SK-N-SH treated with all-trans-retinoic acid at 6 μM for 48 hours (cell line): ENCODE data around the gene ITM2B.

Source experiments
- ARNTL ChIP-seq: fragments of 450-650 bp; formaldehyde crosslinking; IDR thresholded peaks from 2 replicates; pipeline ENCODE4 v1.5.0; 2020; ENCODE audit warnings: low read depth, mild to moderate bottlenecking, moderate library complexity, borderline replicate concordance
- BACH2 ChIP-seq: fragments of 250-450 bp; sonication (Bioruptor Pico); IDR thresholded peaks from 2 replicates; pipeline ENCODE4 v1.9.0; 2021; ENCODE audit warnings: mild to moderate bottlenecking, borderline replicate concordance
- OSR1 ChIP-seq: fragments of 250-450 bp; sonication (Bioruptor Pico); IDR thresholded peaks from 2 replicates; pipeline ENCODE4 v1.8.0; 2022; ENCODE audit warnings: moderate library complexity, mild to moderate bottlenecking, inconsistent platforms
- RARB ChIP-seq: fragments of 250-450 bp; sonication (Bioruptor Pico); IDR thresholded peaks from 2 replicates; pipeline ENCODE4 v1.8.0; 2021; ENCODE audit warnings: mild to moderate bottlenecking, moderate library complexity
- TOX ChIP-seq: fragments of 250-450 bp; sonication (Bioruptor Pico); IDR thresholded peaks from 2 replicates; pipeline ENCODE4 v1.8.0; 2021; ENCODE audit warnings: mild to moderate bottlenecking, moderate library complexity, borderline replicate concordance
- ZFP3 ChIP-seq: fragments of 250-450 bp; sonication (Bioruptor Pico); IDR thresholded peaks from 2 replicates; pipeline ENCODE4 v1.5.0; 2020; ENCODE audit warnings: mild to moderate bottlenecking, moderate library complexity
- ZFP30 ChIP-seq: fragments of 450-650 bp; formaldehyde crosslinking; IDR thresholded peaks from 2 replicates; pipeline ENCODE4 v1.5.0; 2022; ENCODE audit warnings: mild to moderate bottlenecking, moderate library complexity
- ZNF565 ChIP-seq: fragments of 450-650 bp; formaldehyde crosslinking; conservative IDR thresholded peaks from 2 replicates; pipeline ENCODE4 v1.5.0; 2020; ENCODE audit warnings: low read depth, mild to moderate bottlenecking, moderate library complexity
- TF ChIP-seq, protein P1 (sequence below): fragments of 250-450 bp; sonication (Bioruptor Pico); IDR thresholded peaks from 2 replicates; pipeline ENCODE4 v1.8.0; 2020; ENCODE audit warnings: mild to moderate bottlenecking, moderate library complexity, borderline replicate concordance
- TF ChIP-seq, protein P2 (sequence below): fragments of 250-450 bp; sonication (Bioruptor Pico); IDR thresholded peaks from 2 replicates; pipeline ENCODE4 v1.8.0; 2021; ENCODE audit warnings: low read depth, mild to moderate bottlenecking, moderate library complexity, borderline replicate concordance
- TF ChIP-seq, protein P3 (sequence below): fragments of 250-450 bp; sonication (Bioruptor Pico); IDR thresholded peaks from 2 replicates; pipeline ENCODE4 v1.5.0; 2020; ENCODE audit warnings: mild to moderate bottlenecking, moderate library complexity
- TF ChIP-seq, protein P4 (sequence below): fragments of 250-450 bp; sonication (Bioruptor Pico); IDR thresholded peaks from 2 replicates; pipeline ENCODE4 v1.5.1; 2020; ENCODE audit warnings: low read depth, mild to moderate bottlenecking, moderate library complexity

DNA sequence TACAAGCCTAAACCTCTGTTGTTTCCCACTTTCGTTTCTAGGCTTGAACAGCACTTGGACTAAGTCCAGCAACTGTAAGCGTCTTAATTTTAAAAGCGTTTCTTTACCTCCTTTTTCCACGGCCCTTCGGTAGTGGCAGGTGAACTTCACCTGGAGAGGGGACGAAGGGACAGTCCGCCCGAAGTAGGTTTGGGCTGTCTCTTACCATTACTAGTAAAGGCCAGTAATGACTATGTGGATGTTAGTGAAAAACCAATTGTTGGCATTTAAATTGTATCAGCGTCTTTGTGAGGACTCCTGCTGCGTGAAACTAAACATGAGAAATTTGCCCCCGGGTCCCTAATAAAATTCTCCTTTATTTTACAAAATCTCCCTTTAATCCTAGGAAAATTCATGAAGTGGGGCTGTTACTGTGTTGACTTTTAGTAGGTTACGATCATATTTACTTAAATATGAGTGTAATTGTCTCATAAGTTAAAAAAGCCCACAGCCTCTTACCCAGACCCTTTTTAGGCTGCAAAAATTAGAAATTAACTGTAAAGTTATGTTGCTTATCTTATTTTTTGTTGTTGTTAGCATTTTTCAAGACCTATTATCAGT, 983 bp downstream of the ITM2B start:
- no peak for TF ChIP-seq ZFP3 (CRISPR knock-in tag)
- TF ChIP-seq, protein P1, sequence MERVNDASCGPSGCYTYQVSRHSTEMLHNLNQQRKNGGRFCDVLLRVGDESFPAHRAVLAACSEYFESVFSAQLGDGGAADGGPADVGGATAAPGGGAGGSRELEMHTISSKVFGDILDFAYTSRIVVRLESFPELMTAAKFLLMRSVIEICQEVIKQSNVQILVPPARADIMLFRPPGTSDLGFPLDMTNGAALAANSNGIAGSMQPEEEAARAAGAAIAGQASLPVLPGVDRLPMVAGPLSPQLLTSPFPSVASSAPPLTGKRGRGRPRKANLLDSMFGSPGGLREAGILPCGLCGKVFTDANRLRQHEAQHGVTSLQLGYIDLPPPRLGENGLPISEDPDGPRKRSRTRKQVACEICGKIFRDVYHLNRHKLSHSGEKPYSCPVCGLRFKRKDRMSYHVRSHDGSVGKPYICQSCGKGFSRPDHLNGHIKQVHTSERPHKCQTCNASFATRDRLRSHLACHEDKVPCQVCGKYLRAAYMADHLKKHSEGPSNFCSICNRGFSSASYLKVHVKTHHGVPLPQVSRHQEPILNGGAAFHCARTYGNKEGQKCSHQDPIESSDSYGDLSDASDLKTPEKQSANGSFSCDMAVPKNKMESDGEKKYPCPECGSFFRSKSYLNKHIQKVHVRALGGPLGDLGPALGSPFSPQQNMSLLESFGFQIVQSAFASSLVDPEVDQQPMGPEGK (CRISPR knock-in tag): no peak
- TF ChIP-seq ZNF565: no peak
- no peak for TF ChIP-seq ARNTL (CRISPR knock-in tag)
- TF ChIP-seq OSR1 (CRISPR knock-in tag): no peak
- TF ChIP-seq RARB (CRISPR knock-in tag): no peak
- TF ChIP-seq, protein P2, sequence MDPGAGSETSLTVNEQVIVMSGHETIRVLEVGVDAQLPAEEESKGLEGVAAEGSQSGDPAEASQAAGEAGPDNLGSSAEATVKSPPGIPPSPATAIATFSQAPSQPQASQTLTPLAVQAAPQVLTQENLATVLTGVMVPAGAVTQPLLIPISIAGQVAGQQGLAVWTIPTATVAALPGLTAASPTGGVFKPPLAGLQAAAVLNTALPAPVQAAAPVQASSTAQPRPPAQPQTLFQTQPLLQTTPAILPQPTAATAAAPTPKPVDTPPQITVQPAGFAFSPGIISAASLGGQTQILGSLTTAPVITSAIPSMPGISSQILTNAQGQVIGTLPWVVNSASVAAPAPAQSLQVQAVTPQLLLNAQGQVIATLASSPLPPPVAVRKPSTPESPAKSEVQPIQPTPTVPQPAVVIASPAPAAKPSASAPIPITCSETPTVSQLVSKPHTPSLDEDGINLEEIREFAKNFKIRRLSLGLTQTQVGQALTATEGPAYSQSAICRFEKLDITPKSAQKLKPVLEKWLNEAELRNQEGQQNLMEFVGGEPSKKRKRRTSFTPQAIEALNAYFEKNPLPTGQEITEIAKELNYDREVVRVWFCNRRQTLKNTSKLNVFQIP (CRISPR knock-in tag): no peak
- no peak for TF ChIP-seq ZFP30 (CRISPR knock-in tag)
- TF ChIP-seq, protein P3, sequence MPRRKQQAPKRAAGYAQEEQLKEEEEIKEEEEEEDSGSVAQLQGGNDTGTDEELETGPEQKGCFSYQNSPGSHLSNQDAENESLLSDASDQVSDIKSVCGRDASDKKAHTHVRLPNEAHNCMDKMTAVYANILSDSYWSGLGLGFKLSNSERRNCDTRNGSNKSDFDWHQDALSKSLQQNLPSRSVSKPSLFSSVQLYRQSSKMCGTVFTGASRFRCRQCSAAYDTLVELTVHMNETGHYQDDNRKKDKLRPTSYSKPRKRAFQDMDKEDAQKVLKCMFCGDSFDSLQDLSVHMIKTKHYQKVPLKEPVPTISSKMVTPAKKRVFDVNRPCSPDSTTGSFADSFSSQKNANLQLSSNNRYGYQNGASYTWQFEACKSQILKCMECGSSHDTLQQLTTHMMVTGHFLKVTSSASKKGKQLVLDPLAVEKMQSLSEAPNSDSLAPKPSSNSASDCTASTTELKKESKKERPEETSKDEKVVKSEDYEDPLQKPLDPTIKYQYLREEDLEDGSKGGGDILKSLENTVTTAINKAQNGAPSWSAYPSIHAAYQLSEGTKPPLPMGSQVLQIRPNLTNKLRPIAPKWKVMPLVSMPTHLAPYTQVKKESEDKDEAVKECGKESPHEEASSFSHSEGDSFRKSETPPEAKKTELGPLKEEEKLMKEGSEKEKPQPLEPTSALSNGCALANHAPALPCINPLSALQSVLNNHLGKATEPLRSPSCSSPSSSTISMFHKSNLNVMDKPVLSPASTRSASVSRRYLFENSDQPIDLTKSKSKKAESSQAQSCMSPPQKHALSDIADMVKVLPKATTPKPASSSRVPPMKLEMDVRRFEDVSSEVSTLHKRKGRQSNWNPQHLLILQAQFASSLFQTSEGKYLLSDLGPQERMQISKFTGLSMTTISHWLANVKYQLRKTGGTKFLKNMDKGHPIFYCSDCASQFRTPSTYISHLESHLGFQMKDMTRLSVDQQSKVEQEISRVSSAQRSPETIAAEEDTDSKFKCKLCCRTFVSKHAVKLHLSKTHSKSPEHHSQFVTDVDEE (CRISPR knock-in tag): no peak
- TF ChIP-seq, protein P4, sequence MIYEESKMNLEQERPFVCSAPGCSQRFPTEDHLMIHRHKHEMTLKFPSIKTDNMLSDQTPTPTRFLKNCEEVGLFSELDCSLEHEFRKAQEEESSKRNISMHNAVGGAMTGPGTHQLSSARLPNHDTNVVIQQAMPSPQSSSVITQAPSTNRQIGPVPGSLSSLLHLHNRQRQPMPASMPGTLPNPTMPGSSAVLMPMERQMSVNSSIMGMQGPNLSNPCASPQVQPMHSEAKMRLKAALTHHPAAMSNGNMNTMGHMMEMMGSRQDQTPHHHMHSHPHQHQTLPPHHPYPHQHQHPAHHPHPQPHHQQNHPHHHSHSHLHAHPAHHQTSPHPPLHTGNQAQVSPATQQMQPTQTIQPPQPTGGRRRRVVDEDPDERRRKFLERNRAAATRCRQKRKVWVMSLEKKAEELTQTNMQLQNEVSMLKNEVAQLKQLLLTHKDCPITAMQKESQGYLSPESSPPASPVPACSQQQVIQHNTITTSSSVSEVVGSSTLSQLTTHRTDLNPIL (CRISPR knock-in tag): no peak
- TF ChIP-seq TOX (CRISPR knock-in tag): no peak
- TF ChIP-seq BACH2 (CRISPR knock-in tag): no peak
